Heart left ventricle (tissue), 16 donors: Measurements from ENCODE around the gene CLN6. TPM values are rescaled to one million over a fixed set of nuclear protein-coding genes. Genes with fewer than 3 reads are reported as not detected.
"Not testable (repeated sequence)": the region's sequence is repeated elsewhere in the genome, so short reads cannot be mapped to it uniquely, and the experiment has no call there.

Experiments used
- ATAC-seq, 4 donors: fragments of 200-7000 bp; cut with Tn5 transposase; one replicate each; pipeline ENCODE4 v1.9.1; 2020 to 2022; ENCODE audit warnings: moderate library complexity in 4 of 4, mild to moderate bottlenecking in 3 of 4, moderate number of reproducible peaks in 1 of 4
- DNase-seq, 5 donors: peaks; one replicate each; pipeline ENCODE4 v3.0.0-alpha.2; 2020
- H3K27ac ChIP-seq, 12 donors: fragments of 200-600 bp; sonication (generic) in 4 of 12; one replicate each; pipeline versions ENCODE4 v1.5.0 to v1.8.0; 2016 to 2022; ENCODE audit warnings: mild to moderate bottlenecking in 2 of 12
- H3K27me3 ChIP-seq, 9 donors: fragments of 200-600 bp; sonication (generic) in 2 of 9; one replicate each; pipeline versions ENCODE4 v1.5.1 to v1.8.0; 2016 to 2022; ENCODE audit warnings: mild to moderate bottlenecking in 3 of 9
- H3K36me3 ChIP-seq, 9 donors: fragments of 200-600 bp; sonication (generic) in 2 of 9; one replicate each; pipeline versions ENCODE4 v1.5.0 to v1.8.0; 2018 to 2022; ENCODE audit warnings: mild to moderate bottlenecking in 2 of 9
- H3K4me1 ChIP-seq, 12 donors: fragments of 200-600 bp; sonication (generic) in 4 of 12; one replicate each; pipeline versions ENCODE4 v1.5.0 to v1.8.0; 2016 to 2022; ENCODE audit warnings: mild to moderate bottlenecking in 3 of 12
- H3K4me3 ChIP-seq, 12 donors: fragments of 200-600 bp; sonication (generic) in 4 of 12; one replicate each; pipeline versions ENCODE4 v1.5.0 to v1.8.0; 2017 to 2022; ENCODE audit warnings: mild to moderate bottlenecking in 9 of 12, moderate library complexity in 4 of 12
- H3K9me3 ChIP-seq, 12 donors: fragments of 200-600 bp; sonication (generic) in 4 of 12; one replicate each; pipeline versions ENCODE4 v1.5.0 to v1.8.0; 2016 to 2022; ENCODE audit warnings: mild to moderate bottlenecking in 1 of 12
- POLR2A ChIP-seq, 2 donors: fragments of 450-650 bp; IDR thresholded peaks; one replicate each; pipeline ENCODE4 v1.6.1; 2017; ENCODE audit warnings: antibody characterized with exemption in 2 of 2, mild to moderate bottlenecking in 2 of 2, moderate library complexity in 2 of 2
- WGBS, 4 donors: extraction: QIAGEN DNeasy Blood & Tissue Kit in 2 of 4; methylation state at CpG; one replicate each; pipeline versions ENCODE4 v1.1.5 to v1.1.7; 2013 to 2018; 5-methylcytosine and 5-hydroxymethylcytosine counted together
- intact Hi-C, 10 donors: fragments of 100-400 bp; cut with DNase I; formaldehyde crosslinking; loops; one replicate each; pipeline versions ENCODE4 v1.11.1 to v1.14.2; 2022
- polyA plus RNA-seq, 2 donors: library from polyadenylated mRNA; stranded (reverse); fragments of 200-250 nt; gene quantifications; one replicate each; pipeline ENCODE4 v1.2.3, GENCODE V29; 2013
- total RNA-seq, 9 donors: library from RNA; depleted of rRNA in 2 of 9; stranded (reverse); fragments of >200 nt in 2 of 9; fragmentation: NEBNext Ultra II Directional in 3 of 9; extraction: Animal tissue kit (Norgen Biotek cat#: 25700) in 3 of 9; gene quantifications; one replicate each; pipeline versions ENCODE4 v1.1.0 to v1.2.4, GENCODE V29; 2016 to 2023
- TF ChIP-seq, protein P1 (sequence below), 12 donors: fragments of 200-600 bp; sonication (generic) in 4 of 12; IDR thresholded peaks; one replicate each; pipeline versions ENCODE4 v1.5.0 to v1.8.0; 2018 to 2022; ENCODE audit warnings: antibody characterized with exemption in 12 of 12, mild to moderate bottlenecking in 5 of 12
- donor health status: ischemic (EF 13 %, LVEDD 7.1; RV severe dilation, severe dysfunction).
- donor health status: healthy with polysubstance abuse.
- donor health status: DM: no; HTN: yes; CAD: no.
- donor health status: DM: no; HTN: no; CAD: no.
- donor health status: ischemic (EF 25% LVEDD 6.9; RV normal size, moderate dysfunction).
- donor health status: ischemic (EF 25% LVEDD 5.7; RV mildly dilated, moderate dysfunction).
- donor health status: healthy.
- donor health status: DM: yes; HTN: yes; CAD: no.
- donor health status: ischemic (EF 35%, LVEDD 5.7; RV mildly dilated, moderate dysfunction).
- donor health status: nonischemic (EF 11% LVEDD 7.7; RV severe dilation, severe dysfunction).
- donor health status: DM: yes; HTN: yes; CAD: no.
- donor health status: PGD.
- donor health status: ischemic (EF 29% LVEDD 5.4; RV normal size, mild dysfunction).
- donor health status: nonischemic (EF 23%, LVEDD 6.1; RV moderate dilation, normal function).

Gene CLN6
- total and polyA plus RNA-seq, 11 donors, result 5.6 to 24.1 (median 8.9) TPM

GRCh38 chr15:68204776-68205557 lies 24.6 kb downstream of the CLN6 start, which contains the start of gene CALML4:
Gene CALML4 (minus strand): TSS chr15:68205332. CDS start chr15:68205247, 85 bp downstream.
- 52 to 63% (median 59%) methylated on average over 8 to 16 of the region's 16 CpGs for WGBS, 4 donors
- no peak for TF ChIP-seq POLR2A (IDR thresholded peaks at IDR 0.05)
- TF ChIP-seq, protein P1, sequence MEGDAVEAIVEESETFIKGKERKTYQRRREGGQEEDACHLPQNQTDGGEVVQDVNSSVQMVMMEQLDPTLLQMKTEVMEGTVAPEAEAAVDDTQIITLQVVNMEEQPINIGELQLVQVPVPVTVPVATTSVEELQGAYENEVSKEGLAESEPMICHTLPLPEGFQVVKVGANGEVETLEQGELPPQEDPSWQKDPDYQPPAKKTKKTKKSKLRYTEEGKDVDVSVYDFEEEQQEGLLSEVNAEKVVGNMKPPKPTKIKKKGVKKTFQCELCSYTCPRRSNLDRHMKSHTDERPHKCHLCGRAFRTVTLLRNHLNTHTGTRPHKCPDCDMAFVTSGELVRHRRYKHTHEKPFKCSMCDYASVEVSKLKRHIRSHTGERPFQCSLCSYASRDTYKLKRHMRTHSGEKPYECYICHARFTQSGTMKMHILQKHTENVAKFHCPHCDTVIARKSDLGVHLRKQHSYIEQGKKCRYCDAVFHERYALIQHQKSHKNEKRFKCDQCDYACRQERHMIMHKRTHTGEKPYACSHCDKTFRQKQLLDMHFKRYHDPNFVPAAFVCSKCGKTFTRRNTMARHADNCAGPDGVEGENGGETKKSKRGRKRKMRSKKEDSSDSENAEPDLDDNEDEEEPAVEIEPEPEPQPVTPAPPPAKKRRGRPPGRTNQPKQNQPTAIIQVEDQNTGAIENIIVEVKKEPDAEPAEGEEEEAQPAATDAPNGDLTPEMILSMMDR (IDR thresholded peaks at IDR 0.05), result no peak
- H3K27ac ChIP-seq, result peak within 1 kb of the TSS in 8 of 12 donors; percentile 2 to 85 (median 64)
- ATAC-seq (peak; percentile 43 to 77 (median 64)), DNase-seq (peak; percentile 64 to 84 (median 76))
- peaks cover 0 to 50% (median 22%) of the 10 kb centered on the region in 12 donors for H3K4me1 ChIP-seq
- no peaks in the 10 kb centered on the region for H3K27me3 ChIP-seq
- no peaks in the 10 kb centered on the region for H3K36me3 ChIP-seq
- intact Hi-C loops, result loop anchor here in 1 of 10 donors (5.0 kb wide), 1 partner anchor 343 kb away; no protein-coding TSS in a partner anchor
- no peaks in the 10 kb centered on the region for H3K9me3 ChIP-seq
- peak within 1 kb of the TSS in 9 of 12 donors; percentile 6 to 51 (median 20) for H3K4me3 ChIP-seq

GRCh38 chr15:68204361-68204760 lies 25.2 kb downstream of the CLN6 start:
- TF ChIP-seq, protein P1 (IDR thresholded peaks at IDR 0.05), result no peak
- no peak for TF ChIP-seq POLR2A (IDR thresholded peaks at IDR 0.05)
- H3K27ac ChIP-seq, result peak overlapping the region in 1 of 12 donors; percentile 36
- intact Hi-C loops, result no loop called here

GRCh38 chr15:68203956-68204355 lies 25.6 kb downstream of the CLN6 start:
- Histone ChIP-seq H3K27me3 (no peaks in the 10 kb centered on the region), H3K4me1 (peaks cover 0 to 52% (median 23%) of the 10 kb centered on the region in 12 donors), H3K4me3 (no peak overlapping the region), H3K9me3 (no peaks in the 10 kb centered on the region), H3K36me3 (no peaks in the 10 kb centered on the region), H3K27ac (no peak overlapping the region)
- ATAC-seq (no peak), DNase-seq (no peak)
- intact Hi-C loops, result no loop called here
- TF ChIP-seq, protein P1 (IDR thresholded peaks at IDR 0.05), result no peak
- TF ChIP-seq POLR2A (IDR thresholded peaks at IDR 0.05), result no peak
- WGBS, 4 donors, result 95 to 100% (median 98%) methylated on average over 5 of the region's 5 CpGs

More at GRCh38 chr15:68204361-68204760, 25.2 kb downstream of the CLN6 start:
- WGBS, 4 donors, result 94 to 98% (median 96%) methylated on average over 6 to 7 of the region's 7 CpGs
- DNase-seq, result no peak
- ATAC-seq, result no peak
- H3K4me3 ChIP-seq, result peak overlapping the region in 5 of 12 donors; percentile 20 to 51 (median 36)
- no peaks in the 10 kb centered on the region for H3K36me3 ChIP-seq
- no peaks in the 10 kb centered on the region for H3K9me3 ChIP-seq
- H3K4me1 ChIP-seq, result peaks cover 0 to 52% (median 23%) of the 10 kb centered on the region in 12 donors
- H3K27me3 ChIP-seq, result no peaks in the 10 kb centered on the region

DNA sequence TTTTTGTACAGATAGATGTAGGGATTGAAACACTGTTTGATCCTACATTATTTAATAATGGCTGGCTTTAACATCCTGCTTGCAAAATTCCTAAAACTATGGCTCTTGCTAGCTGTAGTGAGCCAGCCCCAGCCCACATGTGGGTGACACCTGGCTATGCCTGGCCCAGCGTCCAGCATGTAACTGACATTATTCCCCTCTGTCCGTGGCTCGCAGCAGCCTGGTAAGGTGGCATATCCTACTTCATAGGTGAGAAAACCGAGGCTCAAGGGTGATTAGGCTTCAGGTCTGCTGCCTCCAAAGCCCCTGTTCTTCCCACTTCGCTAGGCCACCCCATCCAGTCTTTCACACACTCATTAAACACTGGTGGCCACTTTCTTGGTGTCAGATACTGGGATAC lies 26.0 kb downstream of the CLN6 start:
- intact Hi-C loops, result no loop called here
- Histone ChIP-seq H3K4me3 (no peak overlapping the region), H3K36me3 (no peaks in the 10 kb centered on the region), H3K9me3 (no peaks in the 10 kb centered on the region), H3K27me3 (no peaks in the 10 kb centered on the region), H3K4me1 (peaks cover 0 to 47% (median 23%) of the 10 kb centered on the region in 12 donors), H3K27ac (no peak overlapping the region)
- TF ChIP-seq, protein P1 (IDR thresholded peaks at IDR 0.05), result no peak
- TF ChIP-seq POLR2A (IDR thresholded peaks at IDR 0.05), result no peak
- WGBS, 4 donors, result 95 to 97% (median 97%) methylated on average over 5 of the region's 5 CpGs
- ATAC-seq (no peak), DNase-seq (no peak)

GRCh38 chr15:68202994-68203393 lies 26.5 kb downstream of the CLN6 start:
- H3K27me3 ChIP-seq, H3K9me3 ChIP-seq, DNase-seq, ATAC-seq, H3K27ac ChIP-seq, H3K36me3 ChIP-seq, H3K4me3 ChIP-seq, intact Hi-C loops: not testable (repeated sequence)
- WGBS, 4 donors, result 97 to 99% (median 98%) methylated on average over 7 of the region's 7 CpGs
- H3K4me1 ChIP-seq, result peaks cover 0 to 46% (median 27%) of the 10 kb centered on the region in 12 donors
